Measurements from ENCODE around the gene NFIB. TPM values are rescaled to one million over a fixed set of nuclear protein-coding genes. Genes with fewer than 3 reads are reported as not detected.

The NFIB gene
- total RNA-seq, 1 donor from 2014 or later = 66.3 TPM

DNA sequence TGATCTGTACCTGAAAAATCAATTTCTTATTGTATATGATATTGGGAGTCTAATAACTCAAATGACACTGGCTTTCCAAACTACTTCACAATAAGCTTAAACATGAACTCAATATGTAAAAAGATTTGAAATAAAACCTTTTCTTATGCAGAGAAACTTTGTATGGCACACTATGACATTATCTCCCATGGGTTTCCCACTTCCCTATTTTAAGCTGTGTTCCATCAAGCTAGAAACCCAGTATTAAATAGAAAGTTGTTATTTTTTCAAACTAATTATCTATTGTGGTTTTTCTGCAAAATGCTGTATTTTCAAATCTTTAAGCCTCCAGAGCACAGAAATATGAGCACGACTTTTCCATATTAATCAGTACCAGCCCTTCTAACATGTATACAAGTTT, 174.7 kb downstream of the NFIB start:
- peaks cover 5% of the 10 kb centered on the region for H3K36me3 Mint-ChIP-seq (ENCODE audit: low read depth)
- no peak for DNase-seq (ENCODE audit: low spot score)
- H3K4me1 Mint-ChIP-seq (ENCODE audit: low read depth) = no peaks in the 10 kb centered on the region
- TF ChIP-seq, protein P1, sequence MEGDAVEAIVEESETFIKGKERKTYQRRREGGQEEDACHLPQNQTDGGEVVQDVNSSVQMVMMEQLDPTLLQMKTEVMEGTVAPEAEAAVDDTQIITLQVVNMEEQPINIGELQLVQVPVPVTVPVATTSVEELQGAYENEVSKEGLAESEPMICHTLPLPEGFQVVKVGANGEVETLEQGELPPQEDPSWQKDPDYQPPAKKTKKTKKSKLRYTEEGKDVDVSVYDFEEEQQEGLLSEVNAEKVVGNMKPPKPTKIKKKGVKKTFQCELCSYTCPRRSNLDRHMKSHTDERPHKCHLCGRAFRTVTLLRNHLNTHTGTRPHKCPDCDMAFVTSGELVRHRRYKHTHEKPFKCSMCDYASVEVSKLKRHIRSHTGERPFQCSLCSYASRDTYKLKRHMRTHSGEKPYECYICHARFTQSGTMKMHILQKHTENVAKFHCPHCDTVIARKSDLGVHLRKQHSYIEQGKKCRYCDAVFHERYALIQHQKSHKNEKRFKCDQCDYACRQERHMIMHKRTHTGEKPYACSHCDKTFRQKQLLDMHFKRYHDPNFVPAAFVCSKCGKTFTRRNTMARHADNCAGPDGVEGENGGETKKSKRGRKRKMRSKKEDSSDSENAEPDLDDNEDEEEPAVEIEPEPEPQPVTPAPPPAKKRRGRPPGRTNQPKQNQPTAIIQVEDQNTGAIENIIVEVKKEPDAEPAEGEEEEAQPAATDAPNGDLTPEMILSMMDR (IDR thresholded peaks at IDR 0.05) = no peak
- H3K27me3 Mint-ChIP-seq (ENCODE audit: low read depth) = no peaks in the 10 kb centered on the region
- H3K9me3 Mint-ChIP-seq (ENCODE audit: low read depth) = no peaks in the 10 kb centered on the region
- H3K4me3 Mint-ChIP-seq (ENCODE audit: unreplicated experiment) = no peak overlapping the region
- H3K27ac Mint-ChIP-seq (ENCODE audit: unreplicated experiment) = no peak overlapping the region

DNA sequence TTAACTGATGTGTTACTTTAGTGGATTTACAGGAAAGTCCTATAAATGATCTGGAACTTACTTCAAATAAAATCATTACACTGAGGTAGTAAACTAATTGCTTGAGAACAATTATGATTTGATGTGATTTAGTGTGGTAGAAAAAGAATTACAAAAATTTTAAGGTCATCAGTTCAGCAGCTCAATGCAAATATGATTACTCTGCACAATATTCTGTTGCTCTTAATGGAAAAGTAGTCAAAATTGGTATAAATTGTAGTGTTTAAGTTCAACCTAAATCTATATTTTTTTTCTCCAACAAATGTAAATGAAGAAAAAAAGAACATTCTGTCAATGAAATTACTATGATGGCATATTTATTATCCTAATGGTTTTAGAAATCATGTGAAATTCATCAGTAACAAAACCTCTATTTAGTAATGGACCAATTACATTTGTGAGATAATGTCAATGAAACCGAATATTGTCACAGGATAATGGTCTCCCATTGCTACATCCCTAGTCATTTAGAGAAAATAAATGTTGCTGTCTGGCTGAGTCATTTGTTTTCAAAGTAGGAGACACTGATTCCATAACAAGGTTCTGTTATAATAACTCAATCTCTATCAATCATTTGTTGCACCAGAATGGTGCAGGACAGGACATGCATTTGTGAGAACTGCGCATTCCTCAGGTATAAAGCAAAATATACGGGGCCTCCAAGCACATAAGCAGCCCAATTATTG, 177.1 kb downstream of the NFIB start:
- H3K9me3 Mint-ChIP-seq (ENCODE audit: low read depth) = no peaks in the 10 kb centered on the region
- H3K27ac Mint-ChIP-seq (ENCODE audit: unreplicated experiment) = no peak overlapping the region
- DNase-seq (ENCODE audit: low spot score) = no peak
- H3K4me1 Mint-ChIP-seq (ENCODE audit: low read depth) = peaks cover 5% of the 10 kb centered on the region
- peaks cover 2% of the 10 kb centered on the region for H3K36me3 Mint-ChIP-seq (ENCODE audit: low read depth)
- H3K4me3 Mint-ChIP-seq (ENCODE audit: unreplicated experiment) = no peak overlapping the region
- H3K27me3 Mint-ChIP-seq (ENCODE audit: low read depth) = no peaks in the 10 kb centered on the region
- TF ChIP-seq, protein P1 (IDR thresholded peaks at IDR 0.05) = no peak

DNA sequence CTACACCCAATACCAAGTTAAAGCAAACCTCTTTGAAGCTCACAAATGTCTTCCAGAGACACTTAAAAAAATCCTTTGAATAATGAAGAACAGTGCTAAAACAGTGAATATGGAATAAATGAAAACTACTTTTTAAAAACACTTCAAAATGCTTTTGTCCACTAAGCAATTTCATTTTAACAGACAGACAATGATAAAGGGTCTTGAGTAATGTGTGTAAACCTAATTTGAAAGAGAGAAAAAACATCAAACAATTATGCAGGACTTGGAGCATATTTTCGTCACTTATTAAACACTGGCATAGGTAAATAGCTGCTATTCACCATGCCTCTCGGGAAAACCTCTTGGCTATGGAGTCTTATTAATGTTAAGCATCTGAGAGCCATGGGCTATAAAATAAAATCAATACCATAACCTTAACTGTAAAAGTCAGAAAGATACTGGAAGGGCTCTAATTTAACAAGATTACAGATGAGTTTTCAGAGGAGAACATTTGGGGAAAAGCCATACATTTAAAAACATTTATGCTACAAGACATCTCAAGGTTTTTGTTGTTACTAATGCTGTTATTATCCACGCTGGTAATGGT, 177.8 kb downstream of the NFIB start:
- H3K27me3 Mint-ChIP-seq (ENCODE audit: low read depth) = no peaks in the 10 kb centered on the region
- no peak overlapping the region for H3K4me3 Mint-ChIP-seq (ENCODE audit: unreplicated experiment)
- H3K27ac Mint-ChIP-seq (ENCODE audit: unreplicated experiment) = no peak overlapping the region
- H3K9me3 Mint-ChIP-seq (ENCODE audit: low read depth) = no peaks in the 10 kb centered on the region
- peaks cover 5% of the 10 kb centered on the region for H3K4me1 Mint-ChIP-seq (ENCODE audit: low read depth)
- DNase-seq (ENCODE audit: low spot score) = no peak
- peaks cover 5% of the 10 kb centered on the region for H3K36me3 Mint-ChIP-seq (ENCODE audit: low read depth)
- TF ChIP-seq, protein P1 (IDR thresholded peaks at IDR 0.05) = no peak

DNA sequence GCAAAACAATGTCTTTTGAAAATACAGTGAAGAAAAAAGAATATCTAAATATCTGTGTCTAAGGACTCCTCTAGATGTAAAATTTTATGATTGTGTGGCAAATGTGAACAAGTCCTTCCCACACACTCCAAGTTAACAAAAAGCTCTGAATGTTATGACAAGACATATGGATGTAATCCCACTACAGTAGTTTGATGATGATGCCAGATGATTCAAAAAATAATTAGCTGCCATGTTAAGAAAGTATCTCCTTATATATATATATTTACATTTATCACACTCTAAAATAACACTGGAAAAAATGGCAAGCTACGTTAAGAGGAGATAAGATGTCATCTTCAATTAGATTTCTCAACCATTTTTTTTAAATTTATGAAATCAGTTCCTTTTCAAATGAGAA, 178.5 kb downstream of the NFIB start:
- Mint-ChIP-seq H3K27me3 (ENCODE audit: low read depth) (no peaks in the 10 kb centered on the region), H3K27ac (ENCODE audit: unreplicated experiment) (no peak overlapping the region), H3K36me3 (ENCODE audit: low read depth) (peaks cover 5% of the 10 kb centered on the region), H3K4me1 (ENCODE audit: low read depth) (peaks cover 9% of the 10 kb centered on the region), H3K9me3 (ENCODE audit: low read depth) (no peaks in the 10 kb centered on the region), H3K4me3 (ENCODE audit: unreplicated experiment) (no peak overlapping the region)
- DNase-seq (ENCODE audit: low spot score) = no peak
- TF ChIP-seq, protein P1 (IDR thresholded peaks at IDR 0.05) = no peak

DNA sequence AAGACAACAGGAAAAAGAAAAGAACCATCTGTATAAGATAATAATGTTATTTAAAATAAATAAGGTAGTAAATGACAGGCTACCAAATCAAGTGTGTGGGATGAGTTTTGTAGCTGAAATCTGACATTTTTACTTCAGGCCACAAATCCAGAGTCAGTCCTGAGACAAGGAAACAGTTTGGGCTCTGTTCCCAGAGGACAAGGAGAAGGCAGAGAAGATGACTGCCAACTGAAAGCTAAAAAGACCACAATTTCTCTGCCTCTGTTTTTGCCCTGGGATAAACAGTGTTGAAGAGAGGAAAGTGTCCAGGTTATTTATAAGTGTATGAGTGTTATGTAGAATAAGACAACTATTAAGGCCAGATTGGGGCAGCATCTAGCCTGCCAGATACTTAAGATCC, 180.5 kb downstream of the NFIB start:
- Mint-ChIP-seq H3K9me3 (ENCODE audit: low read depth) (no peaks in the 10 kb centered on the region), H3K4me3 (ENCODE audit: unreplicated experiment) (no peak overlapping the region), H3K4me1 (ENCODE audit: low read depth) (peaks cover 10% of the 10 kb centered on the region), H3K27ac (ENCODE audit: unreplicated experiment) (no peak overlapping the region), H3K36me3 (ENCODE audit: low read depth) (peaks cover 5% of the 10 kb centered on the region), H3K27me3 (ENCODE audit: low read depth) (no peaks in the 10 kb centered on the region)
- TF ChIP-seq, protein P1 (IDR thresholded peaks at IDR 0.05) = no peak
- DNase-seq (ENCODE audit: low spot score) = no peak
